SK-N-SH (cell line): ENCODE data around the gene LMNB1.

Experiments
- CHD2 ChIP-seq: fragments of 150-350 bp; IDR thresholded peaks from 2 replicates; pipeline ENCODE4 v1.6.1; 2018; ENCODE audit warnings: low read length; ENCODE audit not compliant: partially characterized antibody
- EP300 ChIP-seq, 2 experiments: IDR thresholded peaks; 2 replicates each; pipeline versions ENCODE4 v1.4.0 to v1.6.1; 2012; ENCODE audit warnings: borderline replicate concordance in 1 of 2, low read depth in 1 of 2, low read length in 1 of 2
- EZH2phosphoT487 ChIP-seq: fragments of 200-600 bp; sonication (generic); IDR thresholded peaks from 2 replicates; pipeline ENCODE4 v1.6.1; 2017; ENCODE audit warnings: low read depth, mixed run types, mild to moderate bottlenecking, antibody characterized with exemption, moderate library complexity, borderline replicate concordance
- JUND ChIP-seq: IDR thresholded peaks from 2 replicates; pipeline ENCODE4 v1.4.0; 2012
- MAX ChIP-seq: IDR thresholded peaks from 2 replicates; pipeline ENCODE4 v1.4.0; 2012; ENCODE audit warnings: low read depth
- NRF1 ChIP-seq: IDR thresholded peaks from 2 replicates; pipeline ENCODE4 v1.6.1; 2012; ENCODE audit warnings: low read depth, mild to moderate bottlenecking, low read length
- POLR2AphosphoS5 ChIP-seq: IDR thresholded peaks from 2 replicates; pipeline ENCODE4 v1.6.1; 2012; ENCODE audit warnings: low read depth, low read length
- RFX5 ChIP-seq: IDR thresholded peaks from 2 replicates; pipeline ENCODE4 v1.6.1; 2012; ENCODE audit warnings: mild to moderate bottlenecking, improper control_type of control experiment, low read length
- TAF1 ChIP-seq: IDR thresholded peaks from 2 replicates; pipeline ENCODE4 v1.6.1; 2012; ENCODE audit warnings: low read depth, mild to moderate bottlenecking, low read length, moderate library complexity, borderline replicate concordance
- TF ChIP-seq, protein P1 (sequence below): fragments of 200-600 bp; sonication (generic); IDR thresholded peaks from 2 replicates; pipeline ENCODE4 v1.6.1; 2017; ENCODE audit warnings: antibody characterized with exemption, mild to moderate bottlenecking, moderate library complexity

DNA sequence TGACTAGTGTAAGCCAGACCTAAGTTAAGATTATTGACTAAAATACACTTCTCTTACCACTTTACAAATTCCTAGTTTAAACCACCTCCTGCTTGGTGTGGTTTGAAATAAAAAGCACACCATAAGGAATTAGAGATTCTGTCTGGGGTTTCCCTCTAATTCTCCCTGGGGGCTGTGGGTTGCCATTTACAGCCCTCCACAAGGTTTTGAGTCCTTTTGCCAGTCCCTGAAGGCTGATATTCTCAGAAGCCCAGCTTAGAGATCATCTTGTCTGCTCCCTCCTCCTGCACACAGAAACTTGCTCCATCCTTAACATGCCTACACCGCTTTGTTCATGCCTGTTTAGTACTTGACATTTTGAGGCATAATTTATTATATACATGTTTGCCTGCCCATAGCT lies 7.2 kb upstream of the LMNB1 start:
- TF ChIP-seq, protein P1, sequence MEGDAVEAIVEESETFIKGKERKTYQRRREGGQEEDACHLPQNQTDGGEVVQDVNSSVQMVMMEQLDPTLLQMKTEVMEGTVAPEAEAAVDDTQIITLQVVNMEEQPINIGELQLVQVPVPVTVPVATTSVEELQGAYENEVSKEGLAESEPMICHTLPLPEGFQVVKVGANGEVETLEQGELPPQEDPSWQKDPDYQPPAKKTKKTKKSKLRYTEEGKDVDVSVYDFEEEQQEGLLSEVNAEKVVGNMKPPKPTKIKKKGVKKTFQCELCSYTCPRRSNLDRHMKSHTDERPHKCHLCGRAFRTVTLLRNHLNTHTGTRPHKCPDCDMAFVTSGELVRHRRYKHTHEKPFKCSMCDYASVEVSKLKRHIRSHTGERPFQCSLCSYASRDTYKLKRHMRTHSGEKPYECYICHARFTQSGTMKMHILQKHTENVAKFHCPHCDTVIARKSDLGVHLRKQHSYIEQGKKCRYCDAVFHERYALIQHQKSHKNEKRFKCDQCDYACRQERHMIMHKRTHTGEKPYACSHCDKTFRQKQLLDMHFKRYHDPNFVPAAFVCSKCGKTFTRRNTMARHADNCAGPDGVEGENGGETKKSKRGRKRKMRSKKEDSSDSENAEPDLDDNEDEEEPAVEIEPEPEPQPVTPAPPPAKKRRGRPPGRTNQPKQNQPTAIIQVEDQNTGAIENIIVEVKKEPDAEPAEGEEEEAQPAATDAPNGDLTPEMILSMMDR = no peak
- no peak for TF ChIP-seq CHD2
- TF ChIP-seq RFX5 = no peak
- no peak for TF ChIP-seq POLR2AphosphoS5
- no peak for TF ChIP-seq MAX
- TF ChIP-seq EZH2phosphoT487 = no peak
- no peak for TF ChIP-seq TAF1
- TF ChIP-seq JUND = no peak
- no peak for TF ChIP-seq NRF1
- no peak for TF ChIP-seq EP300 (IDR thresholded peaks at IDR 0.05; ENCODE audit: borderline replicate concordance in 1 of 2, low read depth in 1 of 2, low read length in 1 of 2)
